Stromal cell of bone marrow (primary cell): ENCODE data around the gene SVEP1.
"Not testable (repeated sequence)": the region's sequence is repeated elsewhere in the genome, so short reads cannot be mapped to it uniquely, and the experiment has no call there.

ENCODE experiments used
- DNase-seq: peaks from one replicate; pipeline ENCODE4 v3.0.0-alpha.2; 2012; ENCODE audit warnings: low read depth

The SVEP1 gene

DNA sequence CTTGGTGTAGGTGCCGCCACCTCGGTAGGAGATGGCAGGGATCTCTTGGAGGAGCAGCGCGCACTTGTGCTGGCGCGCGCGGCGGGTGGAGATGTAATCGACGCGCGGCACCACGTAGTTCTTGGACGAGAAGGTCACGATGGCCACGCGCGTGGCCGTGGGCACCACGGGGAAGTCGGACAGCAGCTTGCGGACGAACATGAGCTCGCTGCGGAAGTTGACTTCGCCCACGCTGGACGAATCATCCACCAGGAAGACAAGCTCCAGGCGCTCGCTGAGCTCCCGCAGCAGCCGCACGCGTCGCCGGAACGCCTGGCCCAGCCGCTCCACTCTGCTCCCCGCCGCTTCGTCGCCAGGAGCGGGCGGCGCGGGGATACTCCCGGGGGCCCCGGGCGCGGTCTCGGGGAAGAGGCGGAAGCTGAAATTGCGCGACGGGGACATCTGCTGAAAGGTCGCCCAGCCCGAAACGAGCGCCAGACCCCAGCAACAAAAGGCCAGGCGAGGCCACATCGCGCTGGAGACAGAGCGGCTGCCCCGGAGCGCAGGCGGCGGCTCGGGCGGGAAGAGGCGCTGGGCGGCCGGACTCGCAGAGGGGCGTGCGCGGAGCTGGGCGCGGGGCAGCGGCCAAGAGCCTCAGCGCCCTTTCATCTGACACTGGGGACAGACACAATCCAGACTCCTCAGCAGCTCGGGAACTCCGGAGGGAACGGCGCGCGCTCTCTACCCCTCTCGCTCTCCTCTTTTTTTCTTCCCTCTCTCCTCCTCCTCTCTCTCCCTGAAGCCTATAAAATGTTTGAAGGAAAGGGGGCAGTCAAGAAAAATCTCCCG lies at the start of gene SVEP1:
Gene SVEP1, minus strand, starts transcription at position 708 of the 828 bp plus-strand sequence. Its CDS starts 198 bp downstream, at position 510.
- peak; percentile 55 for DNase-seq

DNA sequence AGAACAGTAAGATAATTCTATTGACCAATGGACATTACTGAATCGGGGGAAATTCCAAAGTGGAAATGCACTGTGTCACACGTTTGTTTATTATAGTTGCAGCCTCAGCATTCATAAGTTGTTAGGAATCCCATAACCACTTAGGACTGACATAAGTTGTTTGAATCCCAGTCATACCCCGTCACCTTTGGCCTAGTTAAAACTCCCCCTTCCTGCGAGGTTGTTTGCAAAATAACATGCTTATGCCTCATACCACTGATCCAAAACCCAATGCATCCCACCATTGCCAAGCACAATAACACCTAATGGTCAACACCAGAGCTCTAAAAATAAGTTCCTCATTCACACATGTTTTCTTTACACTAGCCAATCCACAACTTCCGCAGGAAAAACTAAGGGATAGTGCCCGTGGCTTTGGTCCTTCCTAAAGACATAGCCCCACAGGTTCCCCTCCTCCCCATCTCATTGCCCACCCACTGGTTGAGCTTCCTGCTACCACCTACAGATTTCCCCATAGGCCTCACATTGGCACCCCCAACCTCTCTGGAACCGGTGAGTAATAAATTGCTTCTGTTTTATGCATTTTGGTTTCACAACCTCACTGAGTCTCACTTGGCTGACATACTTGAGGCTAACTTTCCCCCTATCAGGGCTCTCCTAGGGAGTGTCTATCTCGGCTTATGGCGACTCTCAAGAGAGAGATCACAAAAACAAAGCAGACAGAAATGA lies 46.7 kb upstream of the SVEP1 start:
- DNase-seq = peak; percentile 94

DNA sequence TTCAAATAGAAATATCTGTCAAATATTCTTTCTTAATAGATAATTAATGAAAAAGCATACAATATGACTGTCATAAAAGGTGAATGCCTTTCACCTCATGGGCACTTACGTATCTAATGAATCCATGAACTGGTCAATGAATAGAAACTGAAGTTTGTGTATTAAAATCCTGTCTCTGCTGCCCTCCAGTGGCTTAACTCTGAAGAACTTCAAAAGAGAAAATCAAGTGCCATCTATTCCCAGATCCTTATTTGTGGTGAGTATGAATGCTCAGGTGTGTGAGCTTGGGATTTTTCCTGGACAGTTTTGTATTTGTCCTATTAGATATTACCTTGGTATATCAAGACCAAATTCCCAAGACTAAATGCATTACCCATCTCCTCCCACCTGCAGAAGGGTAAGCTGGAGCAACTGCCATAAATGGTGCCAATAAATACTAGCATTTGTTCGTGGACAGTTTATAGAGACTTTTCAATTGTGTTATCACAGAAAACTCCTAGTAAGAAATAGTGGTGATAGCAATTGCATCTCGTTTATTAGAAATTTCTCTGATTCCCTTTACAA lies 44.0 kb upstream of the SVEP1 start:
- peak; percentile 46 for DNase-seq

DNA sequence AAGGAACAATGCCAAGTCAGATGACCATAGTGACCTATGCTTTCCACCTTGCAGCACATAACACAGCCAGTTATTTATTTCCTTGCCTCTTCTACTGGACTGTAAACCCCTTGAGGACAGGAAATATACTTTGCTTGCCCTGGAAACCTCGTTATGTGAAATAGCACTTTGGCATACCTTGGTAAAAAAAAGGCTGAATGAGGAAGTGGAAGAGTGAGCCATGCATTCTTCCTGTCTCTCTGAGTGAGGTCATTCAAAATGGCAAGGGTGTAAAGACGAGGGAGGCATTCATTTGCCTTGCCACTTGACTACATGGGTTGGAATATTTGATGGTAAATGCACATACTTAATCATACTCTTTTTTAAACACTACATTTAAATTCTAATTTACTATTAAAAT lies 42.8 kb upstream of the SVEP1 start:
- DNase-seq = no peak

DNA sequence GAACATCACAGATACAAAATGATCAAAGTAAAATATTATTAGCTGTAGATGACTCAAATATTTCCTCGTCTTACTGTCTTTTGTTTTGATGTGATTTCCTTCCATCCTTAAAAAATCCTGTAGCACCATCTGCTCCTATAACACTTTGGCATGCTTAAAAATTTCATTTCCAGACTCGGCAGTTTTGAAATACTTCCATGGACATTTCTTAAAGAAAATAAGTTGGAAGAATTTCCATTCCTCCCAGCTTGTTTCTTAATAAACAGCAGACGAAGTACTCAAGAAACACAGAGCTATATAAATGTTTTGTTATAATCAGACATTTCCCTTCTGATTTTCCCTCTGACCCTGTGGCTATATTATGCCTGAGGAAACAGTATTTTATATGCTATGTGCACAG lies 41.2 kb upstream of the SVEP1 start:
- DNase-seq = no peak

DNA sequence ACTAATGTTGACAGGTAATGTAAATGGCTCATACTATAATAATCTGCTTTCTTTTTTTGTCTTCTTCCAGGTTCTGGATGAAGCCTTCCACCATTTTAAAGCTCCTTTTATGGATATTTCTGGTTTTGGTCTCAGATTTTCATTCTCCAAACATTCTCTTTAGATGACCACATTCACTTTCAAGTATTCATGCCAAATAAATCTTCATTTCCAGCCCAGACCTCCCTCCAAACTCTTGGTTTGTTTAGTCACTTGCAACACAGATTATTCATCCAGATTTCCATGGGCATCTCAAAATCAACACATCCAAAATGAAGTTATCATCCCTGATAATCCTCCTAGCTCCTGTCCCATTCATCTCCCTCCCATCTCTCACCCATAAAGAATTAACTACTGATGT lies 40.3 kb upstream of the SVEP1 start:
- DNase-seq = peak; percentile 68

DNA sequence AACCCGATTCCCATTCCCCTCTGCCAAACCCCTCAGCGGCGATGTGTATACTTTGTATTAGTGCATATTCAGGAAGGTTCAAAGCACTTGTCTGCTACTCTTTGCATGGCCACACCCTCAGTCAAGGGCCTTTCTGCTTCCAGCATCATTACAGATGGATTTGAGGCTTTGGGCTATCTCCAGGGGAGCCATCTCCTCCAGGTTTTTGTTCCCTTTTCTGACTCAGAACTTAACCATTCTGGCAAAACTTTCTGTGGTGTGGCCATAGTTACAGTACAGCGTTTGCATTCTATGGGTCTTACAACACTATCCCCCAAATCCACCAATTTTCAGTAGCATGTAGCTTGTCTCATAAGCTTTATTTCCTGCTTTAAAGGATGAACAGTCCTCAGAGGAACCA lies 36.0 kb upstream of the SVEP1 start:
- peak; percentile 46 for DNase-seq

DNA sequence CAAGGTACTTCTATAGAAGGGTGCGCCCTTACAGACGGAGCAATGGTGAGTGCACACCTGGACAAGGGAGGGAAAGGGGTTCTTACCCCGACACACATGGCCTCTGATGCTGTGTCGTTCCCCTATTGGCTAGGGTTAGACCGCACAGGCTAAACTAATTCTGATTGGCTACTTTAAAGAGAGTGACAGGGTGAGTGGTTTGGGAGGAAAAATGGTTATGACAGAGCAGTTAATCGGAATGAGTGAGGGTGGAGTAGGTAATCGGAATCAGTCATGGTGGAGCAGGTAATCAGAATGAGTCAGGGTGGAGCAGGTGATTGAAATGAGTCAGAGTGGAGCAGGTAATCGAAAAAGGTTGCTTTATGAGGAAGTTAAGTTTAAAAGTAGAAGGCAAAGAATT lies 35.0 kb upstream of the SVEP1 start:
- not testable (repeated sequence) for DNase-seq

DNA sequence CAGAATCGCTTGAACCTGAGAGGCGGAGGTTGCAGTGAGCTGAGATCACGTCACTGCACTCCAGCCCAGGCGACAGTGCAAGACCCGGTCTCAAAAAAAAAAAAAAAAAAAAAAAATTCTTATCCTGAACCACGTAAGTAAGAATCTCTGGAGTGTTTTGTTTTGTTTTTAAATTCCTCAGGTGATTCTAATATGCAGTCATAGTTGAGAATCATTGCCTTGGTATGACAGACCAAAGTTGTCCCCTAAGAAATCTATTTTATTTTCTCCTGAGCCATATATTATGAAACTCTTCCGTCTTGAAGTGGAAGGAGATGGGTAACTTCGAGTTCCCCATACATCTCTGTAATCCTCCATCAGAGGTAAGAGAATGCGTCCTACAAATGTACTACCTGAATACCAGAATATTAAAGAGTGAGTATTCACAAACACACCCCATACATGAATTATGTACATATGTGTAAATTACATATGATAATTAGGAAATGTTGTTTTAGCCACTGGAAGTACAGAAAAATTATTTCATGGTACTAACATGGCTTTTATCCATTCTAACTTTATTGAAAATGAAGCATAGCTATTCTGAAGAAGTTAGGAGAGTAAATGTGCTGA lies 26.7 kb upstream of the SVEP1 start:
- DNase-seq = no peak

DNA sequence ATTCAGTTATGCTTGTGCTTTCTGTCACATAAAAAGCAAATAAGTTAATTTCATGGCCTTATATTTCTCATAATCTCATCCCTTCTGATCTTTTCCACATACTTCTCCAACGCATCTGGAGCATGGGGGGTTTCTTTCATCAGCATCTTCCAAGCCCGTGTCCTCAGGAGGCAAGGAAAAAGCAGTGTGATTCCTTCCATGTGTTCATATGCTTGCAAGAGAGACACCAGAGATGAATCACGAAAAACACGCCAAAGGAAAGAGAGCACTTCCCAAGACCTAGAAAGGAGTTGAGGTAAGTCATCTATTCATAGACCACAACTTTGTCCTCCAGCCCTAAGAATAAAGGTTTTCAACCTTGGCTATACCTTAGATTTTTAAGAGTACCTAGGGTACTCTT lies 26.0 kb upstream of the SVEP1 start:
- DNase-seq = no peak

DNA sequence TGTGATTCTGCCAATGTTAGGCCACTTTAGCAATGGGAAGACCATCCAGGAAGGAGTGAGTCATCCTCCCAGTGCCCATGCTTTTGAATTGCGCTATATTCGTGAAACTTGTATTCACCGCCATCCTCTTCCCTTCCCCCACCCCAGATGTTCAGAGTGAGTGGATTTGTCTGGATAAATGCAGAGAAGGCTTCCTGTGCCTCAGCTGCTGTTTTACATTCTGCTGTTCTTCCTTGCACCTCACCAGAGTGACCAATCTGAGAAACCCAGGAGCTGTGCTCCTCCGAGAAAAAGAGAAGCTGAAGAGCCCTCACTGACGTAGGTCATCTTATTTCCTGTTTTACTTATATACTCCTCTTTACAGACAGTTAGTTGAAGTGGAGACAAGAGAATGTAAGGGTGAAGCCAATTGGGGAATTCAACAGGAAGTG lies 24.6 kb upstream of the SVEP1 start:
- no peak for DNase-seq

DNA sequence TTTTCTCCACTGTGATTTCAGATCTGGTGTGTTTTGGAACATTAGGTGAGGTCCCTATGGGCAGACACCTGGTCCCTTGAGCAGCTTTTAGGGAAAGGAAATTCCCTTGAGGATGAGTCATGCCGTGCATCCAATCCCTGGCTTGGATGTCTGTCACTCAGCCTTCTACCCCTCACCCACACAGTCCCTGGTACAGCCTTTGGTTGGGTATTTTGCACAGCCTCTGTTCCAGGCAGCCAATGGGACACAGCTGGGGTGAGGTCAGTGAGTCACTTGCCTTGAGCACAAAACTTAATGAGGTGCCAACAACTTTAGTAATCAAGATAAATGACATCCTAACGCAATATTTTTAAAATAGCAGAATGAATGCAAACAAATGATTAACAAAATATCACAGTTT lies 22.7 kb upstream of the SVEP1 start:
- DNase-seq = no peak

DNA sequence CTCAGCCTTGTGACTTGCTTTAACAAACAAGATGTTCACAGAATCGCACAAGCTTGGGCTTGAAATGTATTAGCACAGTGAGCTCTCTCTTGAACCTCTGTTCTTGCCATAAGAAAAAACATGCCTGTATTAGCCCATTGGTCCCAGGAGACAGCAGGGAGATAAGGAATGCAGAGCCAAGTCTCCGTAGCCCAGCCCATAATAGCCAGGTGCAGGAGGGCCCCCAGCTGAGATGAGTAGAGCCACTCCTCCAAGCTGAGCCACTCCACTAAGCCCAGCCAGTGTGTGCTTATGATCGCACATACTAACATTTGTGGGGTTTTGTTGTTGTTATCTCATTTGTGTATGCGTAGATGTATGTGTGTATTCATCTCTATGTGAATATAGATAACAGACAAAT lies 21.6 kb upstream of the SVEP1 start:
- no peak for DNase-seq

DNA sequence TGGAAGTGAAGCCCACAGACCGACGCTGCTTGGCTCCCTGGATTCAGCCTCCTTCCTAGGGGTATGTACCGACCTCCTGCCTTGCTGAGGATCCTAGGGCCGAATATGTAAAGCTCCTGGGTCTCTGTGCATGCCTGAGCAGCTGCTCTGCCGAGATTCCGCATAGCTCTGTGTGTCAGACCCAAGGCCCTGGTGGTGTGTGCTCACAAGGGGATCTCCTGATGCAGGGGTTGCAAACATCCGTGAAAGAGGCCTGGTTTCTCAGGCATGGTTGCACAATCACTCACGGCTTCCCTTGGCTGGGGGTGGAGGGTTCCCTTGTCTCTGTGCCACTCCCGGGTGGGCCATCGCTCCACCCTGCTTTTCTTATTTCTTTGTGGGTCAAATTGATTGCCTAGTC lies 19.9 kb upstream of the SVEP1 start:
- no peak for DNase-seq

DNA sequence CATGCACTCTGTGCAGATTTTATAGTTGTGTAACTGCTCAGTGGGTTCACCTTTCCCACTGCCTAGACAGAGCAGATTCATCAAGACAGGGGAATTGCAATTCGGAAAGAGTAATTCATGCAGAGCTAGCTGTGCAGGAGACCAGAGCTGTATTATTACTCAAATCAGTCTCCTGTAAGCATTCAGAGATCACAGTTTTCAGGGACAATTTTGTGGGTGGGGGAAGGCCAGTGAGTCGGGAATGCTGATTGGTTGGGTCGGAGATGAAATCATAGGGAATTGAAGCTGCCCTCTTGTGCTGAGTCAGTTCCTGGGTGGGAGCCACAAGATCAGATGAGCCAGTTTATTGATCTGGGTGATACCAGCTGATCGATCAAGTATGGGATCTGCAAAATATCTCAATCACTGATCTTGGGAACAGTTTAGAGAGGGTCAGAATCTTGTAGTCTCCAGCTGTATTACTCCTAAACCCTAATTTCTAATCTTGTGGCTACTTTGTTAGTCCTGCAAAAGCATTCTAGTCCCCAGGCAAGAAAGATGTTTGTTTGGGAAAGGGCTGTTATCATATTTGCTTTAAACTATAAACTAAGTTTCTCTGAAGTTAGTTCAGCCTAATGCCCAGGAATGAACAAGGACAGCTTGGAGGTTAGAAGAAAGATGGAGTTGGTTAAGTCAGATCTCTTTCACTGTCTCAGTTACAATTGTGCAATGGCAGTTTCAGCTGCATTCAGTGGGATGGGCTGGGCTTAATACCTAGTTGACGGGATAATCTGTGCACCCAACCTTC lies 12.7 kb upstream of the SVEP1 start:
- no peak for DNase-seq

DNA sequence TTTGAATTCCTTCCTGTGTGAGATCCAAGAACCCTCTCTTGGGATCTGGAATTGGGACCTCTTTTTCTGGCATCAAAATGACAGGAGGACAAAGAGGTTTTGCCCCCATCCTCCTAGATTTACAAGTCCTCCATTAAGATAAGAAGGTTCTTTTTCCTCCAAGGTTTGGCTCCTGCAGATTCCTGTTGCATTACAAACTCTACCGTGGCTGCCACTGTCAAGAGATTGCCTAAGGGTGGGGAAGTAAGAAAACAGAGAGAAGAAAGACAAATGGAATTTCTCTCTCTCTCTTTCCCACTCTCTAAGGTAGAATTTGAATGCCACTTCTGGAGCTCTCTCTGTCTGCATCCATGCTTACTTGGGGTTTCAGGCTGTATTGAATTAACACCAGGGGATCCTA lies 12.0 kb upstream of the SVEP1 start:
- no peak for DNase-seq

DNA sequence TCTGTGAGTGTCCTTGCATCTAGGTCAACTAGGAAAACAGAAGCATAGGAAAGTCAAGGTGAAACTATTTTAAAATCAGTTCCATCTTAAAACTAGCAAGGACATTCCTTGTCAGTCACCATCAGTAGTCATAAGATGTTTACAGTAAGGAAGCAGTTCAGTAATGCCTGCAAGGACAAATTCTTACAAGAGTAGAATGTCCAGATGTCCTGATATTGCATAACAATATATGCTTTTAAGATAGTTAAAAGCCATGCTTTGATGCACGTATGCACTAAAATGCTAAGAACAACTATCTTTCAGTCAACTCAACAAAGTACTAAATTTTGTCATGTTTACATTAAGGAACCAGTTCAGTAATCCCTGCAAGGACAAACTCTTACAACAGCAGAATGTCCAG lies 11.3 kb upstream of the SVEP1 start:
- no peak for DNase-seq

DNA sequence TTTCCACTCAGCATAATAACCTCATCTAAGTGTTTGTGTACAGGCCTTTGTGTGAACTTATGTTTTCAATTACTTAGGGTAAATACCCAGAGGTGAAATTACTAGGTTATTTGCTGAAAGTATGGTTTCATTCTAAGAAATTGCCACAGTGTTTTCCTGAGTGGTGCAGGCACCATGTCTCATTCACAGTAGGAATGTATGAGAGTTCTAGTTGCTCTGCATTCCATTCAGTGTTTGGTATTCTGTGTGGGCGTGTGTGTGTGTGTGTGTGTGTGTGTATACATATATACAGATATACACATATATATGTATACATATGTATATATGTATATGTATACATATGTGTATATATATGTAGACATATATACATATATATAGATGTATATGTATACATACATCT lies 8.8 kb upstream of the SVEP1 start:
- no peak for DNase-seq

DNA sequence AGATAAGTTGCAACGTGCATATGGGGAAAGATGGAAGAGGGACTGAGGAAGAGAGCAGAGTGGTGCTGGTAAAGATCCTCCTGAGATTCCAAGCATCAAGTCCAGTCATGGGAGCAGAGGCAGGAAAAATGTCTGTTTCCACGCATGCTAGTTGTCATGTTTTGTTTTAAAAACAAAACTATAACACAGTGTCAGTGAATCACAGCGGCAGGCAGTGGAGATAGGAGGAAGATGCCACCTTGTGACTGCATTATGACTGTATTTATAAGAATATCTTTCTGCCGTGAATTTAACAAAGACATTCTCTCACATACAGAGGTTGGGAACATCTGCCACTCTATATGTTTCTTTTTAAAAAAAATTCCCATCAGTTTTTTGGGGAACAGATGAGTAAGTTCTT lies 3.7 kb upstream of the SVEP1 start:
- peak; percentile 64 for DNase-seq

DNA sequence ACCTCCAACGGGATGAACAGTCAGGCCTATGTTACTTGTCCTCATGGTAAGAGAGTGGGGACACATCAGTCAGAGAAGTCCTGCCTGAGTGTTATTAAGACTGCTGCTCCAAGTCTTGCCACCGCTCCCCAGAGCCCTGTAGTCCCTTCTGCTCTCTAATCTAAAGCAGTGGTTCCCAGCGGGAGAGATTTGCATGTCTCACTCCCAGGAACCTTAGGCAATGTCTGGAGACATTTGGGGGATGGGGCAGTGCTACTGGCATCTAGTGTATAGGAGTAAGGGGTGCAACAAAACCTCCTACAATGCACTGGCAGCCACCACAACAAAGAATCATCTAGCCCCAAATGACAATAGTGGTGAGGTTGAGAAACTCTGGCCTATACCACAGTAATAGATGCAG lies 2.6 kb upstream of the SVEP1 start:
- no peak for DNase-seq

DNA sequence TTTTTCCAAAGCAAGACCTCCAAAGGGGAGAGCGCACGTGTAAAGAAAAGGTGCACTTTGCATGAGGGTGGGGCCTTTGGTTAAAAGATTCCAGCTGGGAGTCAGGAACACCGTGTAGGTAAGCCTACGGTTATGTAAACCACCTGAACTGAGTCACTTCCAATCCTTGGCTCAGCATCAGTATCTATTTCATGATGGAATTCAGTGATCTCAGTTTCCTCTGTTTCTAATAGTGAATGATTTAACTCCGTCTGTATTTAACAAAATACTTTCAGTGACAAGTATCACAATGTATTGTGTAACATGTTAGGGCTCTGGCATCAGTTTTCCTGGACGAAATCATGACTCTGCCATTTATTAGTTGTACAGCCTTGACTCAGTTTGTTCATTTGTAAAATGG lies 1.3 kb upstream of the SVEP1 start:
- DNase-seq = no peak

DNA sequence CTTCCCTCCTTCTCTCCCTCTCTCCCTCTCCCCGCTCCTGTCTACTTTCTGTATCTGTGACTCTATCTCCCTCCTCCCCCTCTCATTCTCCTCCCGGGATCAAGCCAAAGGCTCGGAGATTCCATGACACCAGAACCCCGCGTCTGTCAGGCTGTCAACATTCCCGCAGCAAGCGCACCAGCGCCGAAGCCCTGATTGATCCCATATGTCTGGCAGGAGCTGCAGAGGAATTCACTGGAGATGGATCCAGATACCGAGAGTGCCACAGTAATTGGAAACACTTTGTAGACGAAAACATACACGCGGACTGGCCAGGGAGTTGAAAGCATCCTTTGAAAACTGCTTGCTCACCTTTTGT lies 300 bp upstream of the SVEP1 start:
- DNase-seq = peak; percentile 48
